Right ventricle myocardium superior (tissue), 1 donor: Measurements from ENCODE around the gene TRIM7. TPM values are rescaled to one million over a fixed set of nuclear protein-coding genes. Genes with fewer than 3 reads are reported as not detected.
"Not testable (repeated sequence)": the region's sequence is repeated elsewhere in the genome, so short reads cannot be mapped to it uniquely, and the experiment has no call there.

ENCODE experiments used
- ATAC-seq: fragments of 200-7000 bp; cut with Tn5 transposase; one replicate; pipeline ENCODE4 v1.9.1; 2020; ENCODE audit warnings: mild to moderate bottlenecking; ENCODE audit not compliant: poor library complexity
- DNase-seq: peaks from one replicate; pipeline ENCODE4 v3.0.0-alpha.2; 2020
- intact Hi-C: fragments of 100-400 bp; cut with DNase I; formaldehyde crosslinking; loops from one replicate; pipeline ENCODE4 v1.11.2; 2022
- total RNA-seq: library from RNA; stranded (reverse); fragmentation: NEBNext Ultra II Directional; extraction: Animal tissue kit (Norgen Biotek cat#: 25700); gene quantifications from one replicate; pipeline ENCODE4 v1.2.1, GENCODE V29; 2021
- donor health status: DM: no; HTN: yes; CAD: no; lungs with severe emphysema.

The TRIM7 gene
- total RNA-seq, 1 donor from 2014 or later: 10.8 TPM

DNA sequence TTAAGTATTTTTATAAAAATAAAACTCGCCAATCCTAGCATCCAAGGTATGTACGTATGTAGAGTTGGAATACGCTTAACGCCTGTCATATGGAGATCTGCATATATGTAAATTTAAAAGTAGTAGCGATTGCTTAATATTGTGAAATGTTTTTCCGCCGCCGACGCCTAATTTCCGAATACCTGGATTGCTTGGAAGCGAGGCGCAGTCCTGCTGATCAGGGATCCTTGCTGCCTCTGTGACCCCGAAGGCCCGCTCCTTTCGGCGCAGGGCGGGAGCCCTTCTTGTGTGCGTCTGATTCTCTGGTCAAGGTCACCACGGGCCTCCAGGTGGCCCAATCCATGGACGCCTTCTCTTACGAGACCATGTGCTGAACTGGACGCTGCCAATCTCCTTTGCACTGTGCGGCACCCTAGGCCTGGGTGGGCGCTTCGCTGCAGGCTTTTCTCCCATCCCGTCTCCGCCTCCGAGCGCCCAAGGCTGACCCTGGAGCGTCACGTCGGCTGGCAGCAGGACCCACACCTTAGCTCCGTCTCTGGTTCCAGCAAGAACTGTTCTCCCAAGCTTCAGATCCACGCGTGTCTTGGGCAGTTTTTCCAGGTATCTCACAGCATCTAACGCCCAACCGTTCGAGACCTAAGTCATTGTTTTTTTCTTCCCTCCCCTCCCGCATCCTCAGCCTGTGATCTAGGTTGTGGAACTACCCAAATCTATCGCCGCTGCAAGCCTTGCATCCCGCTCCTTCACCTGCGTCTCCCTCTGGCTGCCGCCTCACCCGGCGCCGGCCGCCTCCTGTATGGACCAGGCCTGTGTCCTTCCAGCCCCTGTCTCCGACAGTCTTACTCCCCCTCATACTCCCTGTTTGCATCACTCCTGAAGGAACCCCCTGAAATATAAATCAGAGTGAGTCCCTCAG, 14.5 kb upstream of the TRIM7 start:
- ATAC-seq: no peak
- DNase-seq: no peak
- intact Hi-C loops: loop anchor here (5.0 kb wide), 1 partner anchor 32 kb away; no protein-coding TSS in a partner anchor

DNA sequence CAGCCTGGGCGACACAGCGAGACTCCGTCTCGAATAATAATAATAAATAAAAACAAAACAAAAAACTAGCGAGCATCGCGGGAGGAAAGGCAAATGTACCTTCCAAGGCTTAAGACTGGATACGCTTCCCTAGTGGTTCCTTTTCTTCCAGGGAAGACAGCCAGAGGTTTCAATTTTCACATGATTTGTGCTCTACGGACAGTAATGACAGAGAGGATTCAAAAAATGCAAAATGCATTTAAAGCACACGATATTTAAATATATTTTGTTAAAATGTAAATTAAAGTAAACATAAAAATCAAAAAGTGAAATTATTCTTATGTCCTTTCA, 13.8 kb upstream of the TRIM7 start:
- no peak for ATAC-seq
- no peak for DNase-seq
- intact Hi-C loops: no loop called here

DNA sequence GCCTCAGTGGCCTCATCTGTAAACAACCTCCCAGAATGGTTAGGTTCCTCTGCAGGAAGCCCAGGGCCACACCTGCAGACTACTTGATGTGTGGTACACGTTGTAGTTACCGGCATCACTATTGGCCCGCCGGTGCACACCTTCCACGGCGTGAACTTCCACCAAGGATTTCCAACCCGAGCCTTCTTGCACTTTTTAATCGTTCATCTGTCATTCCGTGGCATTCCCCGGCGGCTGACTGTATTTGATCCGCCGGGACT, 12.7 kb upstream of the TRIM7 start:
- intact Hi-C loops: no loop called here
- ATAC-seq: peak; percentile 2

DNA sequence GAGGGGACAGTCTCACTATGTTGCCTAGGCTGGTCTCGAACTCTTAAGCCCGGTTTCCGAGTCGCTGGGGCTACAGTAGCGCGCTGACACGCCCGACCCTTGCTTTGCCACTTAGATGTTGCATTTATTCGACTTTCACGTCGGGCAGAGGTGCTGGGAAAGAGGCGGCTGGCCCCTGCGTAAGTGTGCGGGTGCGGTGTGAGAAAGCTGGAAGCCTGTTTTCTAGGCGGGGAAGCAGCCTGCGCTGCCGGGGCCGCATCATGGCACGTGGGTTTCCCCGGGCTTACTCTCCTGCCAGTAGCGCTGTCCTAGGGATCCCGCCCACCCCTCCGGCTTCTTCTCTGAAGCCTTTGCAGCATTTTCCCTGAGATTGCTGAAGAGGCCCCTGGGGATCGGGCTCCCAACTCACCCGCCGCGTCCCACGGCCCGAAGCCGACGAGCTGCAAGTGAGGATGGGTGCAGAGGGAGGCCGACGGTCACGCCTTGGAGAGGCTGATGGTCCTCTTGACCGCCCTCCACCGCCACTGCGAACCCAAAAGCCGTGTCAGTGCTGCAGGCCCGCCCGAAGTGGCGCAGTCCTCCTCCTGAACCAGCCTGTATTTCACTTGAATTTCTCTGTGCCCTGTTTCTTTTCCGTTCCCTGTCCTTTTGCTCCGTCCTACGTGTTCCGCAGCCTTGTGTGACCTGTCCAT, 12.3 kb upstream of the TRIM7 start:
- ATAC-seq (peak; percentile 40), DNase-seq (peak; percentile 65)
- intact Hi-C loops: no loop called here

More for the DNA sequence above, 12.7 kb upstream of the TRIM7 start:
- no peak for DNase-seq

DNA sequence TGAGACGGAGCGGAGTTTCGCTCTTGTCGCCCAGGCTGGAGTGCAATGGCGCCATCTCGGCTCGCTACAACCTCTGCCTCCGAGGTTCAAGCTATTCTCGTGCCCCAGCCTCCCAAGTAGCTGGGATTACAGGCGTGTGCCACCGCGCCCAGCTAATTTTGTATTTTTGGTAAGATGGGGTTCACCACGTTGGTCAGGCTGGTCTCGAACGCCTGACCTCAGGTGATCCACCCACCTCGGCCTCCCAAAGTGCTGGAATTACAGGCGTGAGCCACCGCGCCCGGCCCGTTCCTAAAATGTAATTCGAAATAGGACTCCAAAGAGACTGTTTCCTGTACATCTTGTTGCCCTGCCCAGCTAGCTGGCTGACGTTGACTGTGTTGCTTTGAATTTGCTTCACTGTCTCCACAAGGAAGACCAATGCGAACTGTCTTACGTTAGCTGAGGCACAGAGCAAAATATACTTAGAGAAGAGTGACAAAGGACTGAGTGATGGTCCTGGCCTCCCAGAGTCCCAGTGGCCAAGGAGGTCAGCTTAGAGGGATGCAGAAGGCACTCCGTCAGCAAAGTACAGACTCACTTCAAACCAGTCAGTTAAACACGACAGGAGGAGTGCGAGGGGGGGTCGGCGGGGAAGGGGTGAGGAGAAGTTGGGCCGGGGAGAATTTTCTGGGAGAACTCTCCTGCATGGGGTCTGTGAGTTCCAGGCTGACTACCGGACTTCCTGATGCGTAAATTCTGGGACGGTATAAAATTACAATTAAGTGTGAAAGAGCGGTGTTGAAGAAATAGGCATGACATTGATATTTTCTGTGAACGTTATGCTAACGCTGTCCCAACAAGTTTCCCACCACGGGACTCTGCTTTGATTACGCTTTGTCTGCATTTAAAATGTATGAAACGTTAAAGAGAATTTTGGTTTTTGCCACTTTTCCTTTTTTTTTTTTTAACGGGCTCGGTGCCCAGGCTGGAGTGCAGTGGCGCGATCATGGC, 11.3 kb upstream of the TRIM7 start:
- intact Hi-C loops: no loop called here
- DNase-seq: no peak
- no peak for ATAC-seq

DNA sequence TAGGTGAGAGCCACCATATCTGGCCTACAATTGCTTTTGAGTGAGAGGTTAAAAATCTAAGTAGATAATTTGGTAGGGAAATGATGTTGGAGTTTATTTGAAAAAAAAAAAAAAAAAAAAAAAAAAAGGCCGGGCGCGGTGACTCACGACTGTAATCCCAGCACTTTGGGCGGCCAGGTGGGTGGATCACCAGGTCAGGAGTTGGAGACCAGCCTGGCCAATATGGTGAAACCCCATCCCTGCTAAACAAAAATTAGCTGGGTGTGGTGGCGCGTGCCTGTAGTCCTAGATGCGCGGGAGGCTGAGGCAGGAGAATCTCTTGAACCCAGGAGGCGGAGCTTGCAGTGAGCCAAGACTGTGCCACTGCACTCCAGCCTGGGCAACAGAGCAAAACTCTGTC, 9.3 kb upstream of the TRIM7 start:
- intact Hi-C loops, ATAC-seq: not testable (repeated sequence)

DNA sequence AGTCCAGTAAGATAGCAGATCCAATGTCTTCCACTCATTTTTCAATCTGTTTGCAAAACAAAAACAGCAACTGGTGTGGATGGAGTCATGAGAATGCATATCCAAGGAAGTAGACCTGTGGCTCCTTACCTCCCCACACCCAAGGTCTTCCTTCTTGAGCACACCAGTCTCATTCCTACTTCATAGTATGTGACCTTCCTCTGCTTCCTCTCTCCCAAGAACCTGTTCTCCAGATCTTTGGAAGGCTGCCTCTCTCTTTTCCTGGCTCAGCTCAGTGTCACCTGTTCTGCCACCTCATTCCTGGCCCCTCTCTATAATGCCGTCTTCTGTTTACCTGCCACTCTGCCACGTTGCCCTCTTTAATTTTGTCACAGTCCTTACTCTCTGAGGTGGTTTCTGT, 7.9 kb upstream of the TRIM7 start:
- ATAC-seq: no peak
- DNase-seq: no peak
- intact Hi-C loops: no loop called here

More for the DNA sequence above, 9.3 kb upstream of the TRIM7 start:
- DNase-seq: not testable (repeated sequence)

DNA sequence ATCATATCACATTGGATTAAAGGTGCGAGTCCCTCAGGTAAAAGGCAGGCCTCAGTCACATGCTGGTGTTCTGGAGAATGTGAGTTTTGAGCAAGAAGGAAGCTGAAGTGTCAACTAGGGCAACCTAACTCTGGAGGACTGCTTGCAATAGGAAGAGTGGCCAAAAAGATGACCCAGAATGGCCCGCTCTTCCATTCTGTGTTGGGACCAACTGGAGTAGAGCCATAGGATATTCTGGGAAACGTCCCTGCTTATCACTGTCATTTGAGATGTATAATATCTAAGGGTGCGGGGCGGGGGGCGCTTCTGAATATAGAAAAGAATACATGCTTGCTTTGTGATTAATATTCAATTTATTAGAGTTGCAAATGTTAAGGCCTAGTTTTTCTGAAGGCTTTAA, 7.1 kb upstream of the TRIM7 start:
- ATAC-seq (peak; percentile 51), DNase-seq (no peak)
- intact Hi-C loops: no loop called here

DNA sequence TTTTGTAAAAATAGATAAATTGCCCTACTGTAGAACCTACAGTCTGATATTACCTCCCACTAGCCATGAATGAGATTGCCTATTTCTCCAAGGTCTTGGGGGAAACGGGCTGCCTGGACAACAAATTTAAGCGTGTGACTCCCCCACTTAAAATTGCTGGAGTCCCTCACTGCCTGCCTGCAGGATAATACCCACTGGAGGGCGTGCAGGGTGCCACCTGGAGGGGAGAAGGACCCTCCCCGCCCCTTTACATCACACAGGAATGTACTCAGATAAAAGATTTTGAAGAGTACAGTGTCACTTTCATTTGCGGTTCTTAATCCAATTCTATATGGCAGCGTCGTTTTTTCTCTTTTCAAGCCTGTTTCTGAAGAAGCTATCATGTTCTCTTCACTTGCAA, 6.2 kb upstream of the TRIM7 start:
- DNase-seq: no peak
- intact Hi-C loops: no loop called here
- ATAC-seq: no peak

DNA sequence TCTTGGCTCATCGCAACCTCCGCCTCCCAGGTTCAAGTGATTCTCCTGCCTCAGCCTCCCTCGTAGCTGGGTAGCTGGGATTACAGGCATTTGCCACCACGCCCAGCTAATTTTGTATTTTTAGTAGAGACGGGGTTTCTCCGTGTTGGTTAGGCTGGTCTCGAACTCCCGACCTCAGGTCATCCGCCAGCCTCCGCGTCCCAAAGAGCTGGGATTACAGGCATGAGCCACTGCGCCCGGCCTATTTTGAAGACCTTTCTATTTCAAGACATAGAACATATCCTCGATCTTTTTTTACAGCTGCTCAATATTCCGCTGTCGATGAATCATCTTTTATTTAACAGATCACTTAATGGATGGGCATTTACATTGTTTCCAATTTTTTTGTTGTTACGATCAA, 5.7 kb upstream of the TRIM7 start:
- DNase-seq, intact Hi-C loops, ATAC-seq: not testable (repeated sequence)

DNA sequence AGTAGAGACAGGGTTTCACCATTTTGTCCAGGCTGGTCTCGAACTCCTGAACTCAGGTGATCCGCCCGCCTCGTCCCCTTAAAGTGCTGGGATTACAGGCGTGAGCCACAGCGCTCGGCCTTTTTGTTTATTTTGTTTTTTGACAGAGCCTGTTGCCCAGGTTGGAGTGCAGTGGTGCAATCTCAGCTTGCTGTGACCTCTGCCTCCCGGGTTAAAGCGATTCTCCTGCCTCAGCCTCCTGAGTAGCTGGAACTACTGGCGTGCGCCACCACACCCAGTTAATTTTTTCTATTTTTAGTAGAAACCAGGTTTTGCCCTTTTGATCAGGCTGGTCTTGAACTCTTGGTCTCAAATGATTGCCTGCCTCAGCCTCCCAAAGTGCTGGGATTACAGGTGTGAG, 5.2 kb upstream of the TRIM7 start:
- intact Hi-C loops, DNase-seq, ATAC-seq: not testable (repeated sequence)

DNA sequence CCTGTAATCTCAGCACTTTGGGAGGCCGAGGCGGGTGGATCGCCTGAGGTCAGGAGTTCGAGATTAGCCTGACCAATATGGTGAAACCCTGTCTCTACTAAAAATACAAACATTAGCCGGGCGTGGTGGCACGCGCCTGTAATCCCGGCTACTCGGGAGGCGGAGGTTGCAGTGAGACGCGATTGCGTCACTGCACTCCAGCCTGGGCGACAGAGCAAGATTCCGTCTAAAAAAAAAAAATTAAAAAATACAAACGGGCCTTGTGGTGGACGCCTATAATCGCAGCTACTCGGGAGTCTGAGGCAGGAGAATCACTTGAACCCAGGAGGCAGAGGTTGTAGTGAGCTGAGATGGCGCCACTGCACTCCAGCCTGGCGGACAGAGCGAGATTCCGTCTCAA, 4.0 kb upstream of the TRIM7 start:
- ATAC-seq, intact Hi-C loops: not testable (repeated sequence)

DNA sequence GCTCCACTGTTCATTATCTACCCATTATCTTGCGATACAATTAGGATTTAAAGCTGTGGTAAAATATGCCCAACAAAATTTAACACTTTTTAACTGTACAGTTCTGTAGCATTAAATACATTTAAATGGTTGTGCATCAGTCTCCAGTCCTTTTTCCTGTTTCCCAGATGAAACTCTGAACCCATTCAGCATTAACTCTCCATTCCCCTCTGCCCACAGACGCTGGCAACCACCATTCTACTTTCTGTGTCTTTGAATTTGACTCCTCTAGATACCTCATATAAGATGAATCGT, 2.9 kb upstream of the TRIM7 start:
- DNase-seq (no peak), ATAC-seq (no peak)
- intact Hi-C loops: loop anchor here (2.0 kb wide), 2 partner anchors 15 to 17 kb away; partner anchors contain the start of gene TRIM41

More for the DNA sequence above, 4.0 kb upstream of the TRIM7 start:
- DNase-seq: not testable (repeated sequence)

DNA sequence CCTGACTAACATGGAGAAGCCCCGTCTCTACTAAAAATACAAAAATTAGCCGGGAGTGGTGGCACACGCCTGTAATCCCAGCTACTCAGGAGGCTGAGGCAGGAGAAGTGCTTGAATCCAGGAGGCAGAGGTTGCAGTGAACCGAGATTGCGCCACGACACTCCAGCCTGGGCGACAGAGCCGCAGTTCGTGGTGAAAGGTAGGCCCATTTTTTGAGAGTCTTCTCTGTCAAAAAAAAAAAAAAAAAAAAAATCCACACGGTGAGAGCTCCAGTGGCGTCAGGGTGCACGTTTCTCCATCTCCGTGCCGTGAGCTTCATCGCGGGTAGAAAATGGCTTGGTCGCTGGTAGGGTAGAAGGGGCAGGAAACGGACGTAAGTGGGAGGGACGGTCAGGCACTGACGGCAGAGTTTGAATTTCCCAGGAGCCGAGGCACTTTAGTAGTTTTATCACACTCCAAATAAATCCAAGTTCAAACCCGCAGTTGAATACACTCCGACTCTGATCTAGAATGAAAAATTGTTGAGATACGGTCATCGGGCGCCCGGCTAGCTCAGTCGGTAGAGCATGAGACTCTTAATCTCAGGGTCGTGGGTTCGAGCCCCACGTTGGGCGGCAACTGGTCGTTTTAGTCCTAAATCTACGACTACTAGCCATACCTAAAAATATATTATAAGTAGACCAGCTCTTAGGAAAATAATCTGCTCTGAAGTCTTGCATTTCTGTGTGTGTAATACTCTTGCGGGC, 2.4 kb upstream of the TRIM7 start:
- intact Hi-C loops: loop anchor here (2.0 kb wide), 2 partner anchors 15 to 17 kb away; partner anchors contain the start of gene TRIM41
- DNase-seq: peak; percentile 87
- ATAC-seq: peak; percentile 48

DNA sequence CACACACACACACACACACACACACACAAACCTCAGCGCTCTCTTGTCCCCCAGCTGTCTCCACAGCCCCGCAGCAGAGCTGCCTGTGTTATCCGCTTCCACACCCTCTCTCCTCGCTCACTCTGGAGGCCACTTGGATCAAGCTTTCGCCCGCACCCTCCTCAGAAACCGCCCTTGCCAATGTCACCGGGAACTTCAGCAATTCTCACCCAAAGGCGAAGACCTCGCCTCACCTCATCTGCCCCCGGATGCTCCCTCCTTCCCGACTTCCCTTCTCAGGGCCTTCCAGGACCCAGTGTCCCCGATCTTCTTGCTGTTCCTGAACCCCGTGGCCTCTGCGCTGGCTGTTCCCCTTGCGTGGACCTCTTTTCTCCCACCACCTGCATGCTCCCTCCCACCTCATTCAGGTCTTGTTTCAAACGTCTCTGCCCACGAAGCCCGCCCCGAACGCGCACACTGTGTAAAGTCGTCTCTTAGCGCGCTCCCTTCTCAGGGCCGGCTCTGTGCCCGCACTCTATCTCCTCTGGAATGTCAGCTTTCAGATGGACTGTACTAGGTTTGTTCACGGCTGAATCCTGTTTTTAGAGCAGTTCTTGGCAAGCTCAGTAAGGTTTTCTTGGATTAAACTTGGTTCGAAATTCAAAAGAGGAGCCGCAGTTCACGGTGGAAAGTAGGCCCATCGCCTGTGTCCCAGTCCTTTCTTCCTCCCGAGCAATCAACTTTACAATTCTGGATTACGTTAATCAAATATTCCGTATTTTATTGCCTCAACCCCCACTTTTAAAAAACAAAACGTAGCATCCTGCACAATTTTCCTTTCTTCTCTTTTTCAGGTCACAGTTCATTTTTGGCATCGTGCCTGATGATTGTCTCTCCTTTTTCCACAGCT, 1.0 kb upstream of the TRIM7 start:
- peak; percentile 55 for DNase-seq
- intact Hi-C loops: loop anchor here (2.0 kb wide), 2 partner anchors 15 to 17 kb away; partner anchors contain the start of gene TRIM41
- peak; percentile 27 for ATAC-seq

DNA sequence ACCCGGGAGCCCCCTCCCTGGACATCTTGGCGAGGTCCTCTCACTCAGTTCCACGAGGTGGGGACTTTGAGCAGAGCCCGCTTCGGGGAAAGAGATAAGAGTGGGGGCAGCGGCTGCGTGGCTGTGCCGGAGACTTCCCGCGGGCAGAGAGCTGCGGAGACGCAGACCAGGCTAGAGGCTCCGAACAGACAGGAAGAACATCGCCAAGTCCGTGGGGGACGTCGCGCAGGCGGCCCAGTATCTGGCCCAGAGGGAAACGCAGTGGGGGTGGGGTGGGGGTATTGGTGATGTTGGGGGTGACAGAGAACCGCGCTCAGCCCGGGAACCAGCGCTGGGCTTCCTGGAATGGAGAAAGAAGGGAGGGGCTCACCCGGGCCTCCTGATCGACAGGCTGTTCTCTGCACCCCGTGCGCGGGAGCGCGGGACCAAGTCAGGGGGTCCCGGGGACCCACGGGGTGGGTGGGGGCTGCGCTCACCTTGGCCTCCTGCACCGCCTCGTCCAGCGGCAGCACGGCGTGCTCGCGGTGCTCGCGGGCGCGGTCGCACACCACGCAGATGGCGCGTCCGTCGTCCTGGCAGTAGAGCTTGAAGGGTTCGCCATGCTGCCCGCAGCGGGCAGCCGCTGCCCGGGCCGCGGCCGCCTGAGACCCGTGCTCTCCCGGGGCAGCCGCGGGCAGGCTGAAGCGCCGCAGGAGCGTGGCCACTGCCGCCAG, 727 bp downstream of the TRIM7 start:
- peak; percentile 0 for ATAC-seq
- intact Hi-C loops: no loop called here
- peak; percentile 58 for DNase-seq

DNA sequence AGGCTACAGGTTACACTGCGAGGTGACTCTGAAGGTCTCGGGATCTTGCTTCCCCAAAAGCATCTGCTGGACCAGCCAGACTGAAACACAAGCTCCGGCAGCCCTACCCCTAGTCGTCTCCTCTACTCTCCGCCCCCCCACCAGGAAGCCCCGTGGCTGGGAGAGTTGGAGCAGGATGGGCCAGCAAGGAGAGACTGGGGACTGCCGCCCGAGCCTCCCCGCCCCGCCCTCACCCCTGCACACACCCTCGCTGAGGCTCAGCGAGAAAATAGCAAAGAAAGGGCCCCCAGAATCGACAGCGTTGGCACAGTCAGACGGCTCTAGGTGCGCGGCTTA, 1.3 kb downstream of the TRIM7 start:
- intact Hi-C loops: no loop called here
- DNase-seq (no peak), ATAC-seq (no peak)
